Limb (tissue), 2 donors: ENCODE results near the gene TXNDC16.

Source experiments
- DNase-seq, 2 donors: peaks; one replicate each; pipeline ENCODE4 v3.0.0-alpha.2; 2016; ENCODE audit errors: extremely low spot score in 2 of 2

TXNDC16 gene

GRCh38 chr14:52447236-52447635 lies 105.1 kb downstream of the TXNDC16 start:
- DNase-seq, result no peak

GRCh38 chr14:52446355-52446754 lies 106.0 kb downstream of the TXNDC16 start:
- DNase-seq, result no peak

GRCh38 chr14:52443506-52443905 lies 108.8 kb downstream of the TXNDC16 start:
- no peak for DNase-seq

GRCh38 chr14:52442602-52443001 lies 109.7 kb downstream of the TXNDC16 start:
- DNase-seq, result no peak

- no peak for DNase-seq
Measured at GRCh38 chr14:52442166-52442565, 110.1 kb downstream of the TXNDC16 start.

GRCh38 chr14:52439476-52439875 lies 112.8 kb downstream of the TXNDC16 start:
- no peak for DNase-seq

GRCh38 chr14:52434955-52435354 lies 117.3 kb downstream of the TXNDC16 start:
- DNase-seq, result no peak

GRCh38 chr14:52430474-52430873 lies 121.8 kb downstream of the TXNDC16 start:
- DNase-seq, result no peak

GRCh38 chr14:52429451-52429850 lies 122.9 kb downstream of the TXNDC16 start:
- DNase-seq, result no peak

- DNase-seq, result no peak
Measured at GRCh38 chr14:52427460-52427859, 124.8 kb downstream of the TXNDC16 start.

GRCh38 chr14:52422650-52423356 lies 129.5 kb downstream of the TXNDC16 start:
- DNase-seq, result no peak

- no peak for DNase-seq
Measured at GRCh38 chr14:52417139-52417538, 135.2 kb downstream of the TXNDC16 start.

- peak in 1 of 2 donors; percentile 62 for DNase-seq
Measured at GRCh38 chr14:52413729-52414408, 138.4 kb downstream of the TXNDC16 start.

GRCh38 chr14:52412426-52412825 lies 139.9 kb downstream of the TXNDC16 start:
- no peak for DNase-seq

- DNase-seq, result no peak
Measured at GRCh38 chr14:52405314-52405713, 147.0 kb downstream of the TXNDC16 start.

GRCh38 chr14:52402812-52403526 lies 149.3 kb downstream of the TXNDC16 start:
- no peak for DNase-seq

- DNase-seq, result no peak
Measured at GRCh38 chr14:52400846-52401245, 151.5 kb downstream of the TXNDC16 start.

- DNase-seq, result peak in 1 of 2 donors; percentile 55
Measured at GRCh38 chr14:52399921-52400595, 152.2 kb downstream of the TXNDC16 start.

- no peak for DNase-seq
Measured at GRCh38 chr14:52399104-52399503, 153.2 kb downstream of the TXNDC16 start.

- DNase-seq, result no peak
Measured at GRCh38 chr14:52397844-52398243, 154.5 kb downstream of the TXNDC16 start.

GRCh38 chr14:52395728-52396127 lies 156.6 kb downstream of the TXNDC16 start:
- DNase-seq, result no peak
